HG03175 (cell line): Measurements from ENCODE around the gene MYLK.
"Not testable (repeated sequence)": the region's sequence is repeated elsewhere in the genome, so short reads cannot be mapped to it uniquely, and the experiment has no call there.

Experiments used
- ATAC-seq: cut with Tn5 transposase; IDR thresholded peaks from one replicate; pipeline ENCODE4 v1.9.1; 2021; ENCODE audit warnings: mild to moderate bottlenecking, moderate library complexity; ENCODE audit not compliant: unreplicated experiment

Gene MYLK, protein sequence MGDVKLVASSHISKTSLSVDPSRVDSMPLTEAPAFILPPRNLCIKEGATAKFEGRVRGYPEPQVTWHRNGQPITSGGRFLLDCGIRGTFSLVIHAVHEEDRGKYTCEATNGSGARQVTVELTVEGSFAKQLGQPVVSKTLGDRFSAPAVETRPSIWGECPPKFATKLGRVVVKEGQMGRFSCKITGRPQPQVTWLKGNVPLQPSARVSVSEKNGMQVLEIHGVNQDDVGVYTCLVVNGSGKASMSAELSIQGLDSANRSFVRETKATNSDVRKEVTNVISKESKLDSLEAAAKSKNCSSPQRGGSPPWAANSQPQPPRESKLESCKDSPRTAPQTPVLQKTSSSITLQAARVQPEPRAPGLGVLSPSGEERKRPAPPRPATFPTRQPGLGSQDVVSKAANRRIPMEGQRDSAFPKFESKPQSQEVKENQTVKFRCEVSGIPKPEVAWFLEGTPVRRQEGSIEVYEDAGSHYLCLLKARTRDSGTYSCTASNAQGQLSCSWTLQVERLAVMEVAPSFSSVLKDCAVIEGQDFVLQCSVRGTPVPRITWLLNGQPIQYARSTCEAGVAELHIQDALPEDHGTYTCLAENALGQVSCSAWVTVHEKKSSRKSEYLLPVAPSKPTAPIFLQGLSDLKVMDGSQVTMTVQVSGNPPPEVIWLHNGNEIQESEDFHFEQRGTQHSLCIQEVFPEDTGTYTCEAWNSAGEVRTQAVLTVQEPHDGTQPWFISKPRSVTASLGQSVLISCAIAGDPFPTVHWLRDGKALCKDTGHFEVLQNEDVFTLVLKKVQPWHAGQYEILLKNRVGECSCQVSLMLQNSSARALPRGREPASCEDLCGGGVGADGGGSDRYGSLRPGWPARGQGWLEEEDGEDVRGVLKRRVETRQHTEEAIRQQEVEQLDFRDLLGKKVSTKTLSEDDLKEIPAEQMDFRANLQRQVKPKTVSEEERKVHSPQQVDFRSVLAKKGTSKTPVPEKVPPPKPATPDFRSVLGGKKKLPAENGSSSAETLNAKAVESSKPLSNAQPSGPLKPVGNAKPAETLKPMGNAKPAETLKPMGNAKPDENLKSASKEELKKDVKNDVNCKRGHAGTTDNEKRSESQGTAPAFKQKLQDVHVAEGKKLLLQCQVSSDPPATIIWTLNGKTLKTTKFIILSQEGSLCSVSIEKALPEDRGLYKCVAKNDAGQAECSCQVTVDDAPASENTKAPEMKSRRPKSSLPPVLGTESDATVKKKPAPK (N-terminal part only)

DNA sequence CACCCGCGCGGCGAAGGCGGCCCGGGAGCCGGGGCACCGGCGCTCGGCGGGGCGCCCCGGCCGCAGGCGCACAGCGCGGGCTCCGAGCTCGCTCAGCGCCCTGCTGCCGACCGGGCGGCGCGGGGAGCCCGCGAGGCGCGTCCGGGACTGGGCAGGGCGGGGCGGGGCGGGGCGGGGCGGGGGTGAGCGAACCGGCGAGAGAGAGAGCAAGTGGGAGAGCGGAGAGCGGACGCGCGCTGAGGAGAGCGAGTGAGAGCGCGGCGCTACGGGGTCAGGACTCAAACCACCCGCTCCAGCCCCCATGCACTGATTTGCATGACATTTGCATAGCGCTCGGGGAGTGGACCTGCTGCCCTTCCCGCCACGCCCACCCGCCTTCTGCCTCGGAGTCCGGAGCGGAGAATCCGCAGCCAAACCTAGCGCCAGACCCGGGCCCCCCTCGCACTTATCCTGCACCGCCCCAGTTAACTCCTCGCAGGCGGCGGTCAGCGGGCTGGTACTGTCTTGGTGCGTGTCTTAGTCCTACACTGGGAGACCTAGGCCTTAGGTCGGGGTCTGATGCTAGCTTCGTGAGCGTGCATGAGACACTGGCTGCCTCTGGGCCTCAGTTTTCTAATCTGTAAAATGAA, at the start of gene MYLK:
Gene MYLK (minus strand): TSS at position 130 of the 629 bp plus-strand sequence. CDS start 90,491 bp downstream, outside the sequence.
- peak; percentile 67 for ATAC-seq

DNA sequence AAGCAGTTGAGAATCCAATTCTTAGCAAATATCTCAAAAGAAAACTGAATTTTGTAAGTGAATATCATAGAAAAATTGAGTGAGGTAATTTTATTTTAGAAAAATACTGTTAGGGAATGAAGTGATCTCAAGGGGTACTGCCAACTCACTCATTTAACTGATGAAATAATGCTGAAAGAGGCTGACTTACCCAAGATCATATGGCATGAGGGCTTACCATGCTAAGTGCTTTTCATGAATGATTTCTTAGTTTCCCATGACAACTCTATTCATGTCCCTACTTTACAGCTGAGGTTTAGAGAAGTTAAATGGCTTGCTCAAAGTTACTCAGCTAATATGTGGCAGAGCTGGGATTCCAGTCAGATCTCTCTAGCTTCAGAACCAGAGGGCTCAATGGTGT, 46.3 kb upstream of the MYLK start:
- no peak for ATAC-seq

DNA sequence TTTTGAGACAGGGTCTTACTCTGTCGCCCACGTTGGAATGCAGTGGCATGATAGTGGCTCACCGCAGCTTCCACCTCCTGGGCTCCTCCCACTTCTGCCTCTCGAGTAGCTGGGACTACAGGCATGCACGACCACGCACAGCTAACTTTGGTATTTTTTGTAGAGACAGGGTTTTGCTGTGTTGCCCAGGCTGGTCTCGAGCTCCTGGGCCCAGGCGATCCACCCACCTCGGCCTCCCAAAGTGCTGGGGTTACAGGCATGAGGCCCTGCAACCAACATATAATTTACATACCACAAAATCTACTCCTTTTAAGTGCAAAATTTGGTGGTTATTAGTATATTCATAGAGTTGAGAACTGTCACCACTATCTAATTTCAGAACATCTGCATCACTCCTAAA, 45.2 kb upstream of the MYLK start:
- ATAC-seq, result no peak

DNA sequence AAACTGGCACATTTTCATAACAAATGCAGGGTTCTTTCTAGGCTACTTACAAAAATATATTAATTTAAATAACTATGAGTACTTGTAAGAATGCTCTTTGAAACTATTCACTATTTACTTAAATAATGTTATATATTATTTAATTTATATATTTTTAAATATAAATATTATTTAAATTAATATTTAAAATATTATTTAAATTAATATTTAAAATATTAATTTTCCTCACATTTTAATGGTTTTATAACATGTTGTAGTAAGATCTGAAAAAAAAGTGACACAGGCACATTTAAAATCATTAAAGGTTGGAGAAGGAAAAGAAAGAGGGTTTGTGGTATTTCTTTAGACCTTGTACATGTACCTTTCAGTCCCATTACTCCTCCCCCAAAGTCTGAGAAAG, 42.3 kb upstream of the MYLK start:
- ATAC-seq, result no peak

DNA sequence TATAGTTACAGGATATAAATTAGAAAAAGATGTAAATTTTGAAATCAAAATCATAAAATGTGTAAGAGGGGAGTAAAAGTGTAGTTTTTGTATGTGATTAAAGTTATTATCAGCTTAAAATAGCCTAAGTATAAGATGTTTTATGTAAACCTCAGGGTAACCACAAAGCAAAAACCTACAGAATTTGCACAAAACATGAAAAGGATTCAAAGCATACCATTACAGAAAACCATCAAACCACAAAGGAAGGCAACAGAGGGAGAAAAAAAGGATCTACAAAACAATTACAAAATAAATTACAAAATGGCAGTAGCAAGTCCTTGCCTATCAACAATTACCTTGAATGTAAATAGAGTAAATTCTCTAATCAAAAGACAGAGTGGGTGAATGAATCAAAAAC, 36.7 kb upstream of the MYLK start:
- no peak for ATAC-seq

DNA sequence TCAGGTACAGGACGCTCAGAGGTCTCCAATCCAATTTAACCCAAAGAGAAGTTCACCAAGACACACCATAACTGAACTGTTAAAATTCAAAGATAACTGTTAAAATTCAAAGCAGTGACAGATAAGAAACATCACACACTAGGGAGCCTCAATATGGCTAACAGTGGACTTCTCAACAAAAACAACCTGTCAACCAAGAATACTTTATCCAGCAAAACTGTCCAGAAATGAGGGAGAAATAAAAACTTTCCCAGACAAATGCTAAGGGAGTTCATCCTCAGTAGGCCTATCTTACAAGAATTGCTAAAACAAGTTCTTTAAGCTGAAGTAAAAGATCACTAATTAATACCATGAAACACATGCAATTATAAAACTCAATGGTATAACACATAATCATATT, 36.3 kb upstream of the MYLK start:
- ATAC-seq, result no peak

DNA sequence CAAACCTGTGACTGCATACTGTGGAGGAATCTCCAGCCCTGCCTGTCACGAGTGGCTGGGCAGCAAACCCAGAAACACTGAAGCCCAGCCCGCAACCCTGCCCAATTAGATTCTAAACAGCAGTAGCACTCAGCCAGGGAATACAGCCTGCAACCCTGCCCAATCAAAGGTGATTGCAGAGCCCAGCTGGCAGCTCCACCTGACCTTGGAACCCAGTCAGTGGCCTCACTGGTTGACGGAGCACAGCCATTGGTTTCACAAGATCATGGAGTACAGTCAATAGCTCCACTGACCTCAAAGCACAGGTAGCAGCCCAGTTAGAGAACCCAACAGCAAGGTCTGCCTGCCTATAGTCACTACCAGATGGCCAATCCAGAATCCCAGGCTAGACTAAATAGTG, 35.2 kb upstream of the MYLK start:
- ATAC-seq, result no peak

DNA sequence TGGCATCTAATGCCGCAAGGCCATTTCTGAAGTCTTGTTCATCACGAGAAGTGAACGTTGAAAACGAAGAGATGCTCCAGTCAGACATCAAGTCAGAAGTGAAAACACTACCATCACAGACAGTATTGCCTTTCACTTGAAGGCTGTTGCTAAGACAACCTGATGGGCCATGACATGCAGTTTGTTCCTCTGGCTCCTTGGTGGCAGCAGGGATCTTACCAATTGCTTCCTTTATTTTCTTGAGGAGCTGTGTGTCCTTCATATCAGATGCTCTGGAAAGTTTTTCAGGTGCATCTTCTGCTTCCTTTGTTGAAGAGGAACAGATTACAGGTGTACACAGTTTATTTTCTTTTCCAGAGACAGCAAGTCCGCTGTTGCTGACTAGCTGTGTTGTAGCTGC, 30.7 kb upstream of the MYLK start:
- no peak for ATAC-seq

DNA sequence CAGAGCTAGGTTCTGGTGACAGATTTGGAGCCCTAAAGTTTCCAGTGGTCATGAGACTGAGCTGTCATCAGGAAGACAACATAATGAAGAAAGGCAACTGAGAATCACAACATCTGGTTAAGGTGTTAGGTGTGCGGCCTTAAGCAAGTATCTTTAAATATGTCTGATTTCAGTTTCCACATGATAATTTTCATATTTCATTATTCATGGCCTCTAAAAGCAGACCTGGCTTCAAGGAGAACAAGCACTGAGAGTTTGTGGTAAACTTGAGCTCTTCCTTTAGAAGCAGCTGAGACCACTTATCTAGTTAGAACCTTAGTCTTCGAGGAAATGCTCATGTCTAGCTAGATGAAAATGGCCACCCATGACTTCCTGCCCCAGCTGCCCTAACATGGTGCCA, 25.7 kb upstream of the MYLK start:
- peak; percentile 43 for ATAC-seq

DNA sequence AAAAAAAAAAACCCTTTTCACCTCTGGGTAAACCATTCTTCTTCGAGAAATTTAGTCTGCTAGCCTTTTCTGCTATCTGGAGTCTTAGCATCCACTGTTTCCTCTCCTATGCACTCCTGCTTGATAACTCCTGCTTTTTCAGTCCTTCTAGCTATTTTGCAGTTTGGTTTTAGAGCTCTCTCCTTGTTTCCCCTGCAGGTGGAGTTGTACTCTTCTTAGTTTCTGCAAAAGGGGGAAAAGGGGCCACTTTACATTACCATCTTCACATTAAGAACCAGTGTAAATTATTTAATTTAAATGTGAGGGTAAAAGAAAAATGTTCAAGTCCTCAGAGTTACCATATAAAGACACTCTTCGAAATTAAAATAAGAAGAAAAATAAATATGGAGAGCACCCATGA, 23.6 kb upstream of the MYLK start:
- no peak for ATAC-seq

DNA sequence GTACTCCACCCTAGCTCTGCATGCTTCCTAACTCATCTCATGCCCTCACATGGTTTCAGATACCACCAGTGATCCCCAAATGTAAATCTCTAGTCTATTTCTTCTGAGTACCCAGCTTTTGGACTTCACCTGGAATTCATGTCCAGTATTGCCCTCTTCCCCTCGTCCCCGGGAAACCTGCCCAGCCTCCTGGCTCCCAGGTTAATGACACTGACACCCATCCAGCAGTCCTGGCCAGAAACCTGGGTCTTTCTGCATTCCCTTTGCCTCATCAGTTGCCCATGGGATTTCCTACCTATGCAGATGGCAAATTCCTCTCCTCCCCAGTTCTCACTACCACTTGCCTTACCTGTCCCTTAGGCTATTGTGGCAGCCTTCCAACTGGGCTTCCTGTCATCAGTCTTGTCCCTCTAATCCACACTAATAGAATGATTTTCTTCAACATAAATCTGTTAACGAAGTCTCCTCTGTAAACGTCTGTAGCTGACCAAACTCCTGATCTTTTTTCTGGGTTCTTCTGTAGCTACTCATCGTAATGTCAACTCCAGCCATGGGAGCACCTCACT, 15.3 kb upstream of the MYLK start:
- no peak for ATAC-seq

DNA sequence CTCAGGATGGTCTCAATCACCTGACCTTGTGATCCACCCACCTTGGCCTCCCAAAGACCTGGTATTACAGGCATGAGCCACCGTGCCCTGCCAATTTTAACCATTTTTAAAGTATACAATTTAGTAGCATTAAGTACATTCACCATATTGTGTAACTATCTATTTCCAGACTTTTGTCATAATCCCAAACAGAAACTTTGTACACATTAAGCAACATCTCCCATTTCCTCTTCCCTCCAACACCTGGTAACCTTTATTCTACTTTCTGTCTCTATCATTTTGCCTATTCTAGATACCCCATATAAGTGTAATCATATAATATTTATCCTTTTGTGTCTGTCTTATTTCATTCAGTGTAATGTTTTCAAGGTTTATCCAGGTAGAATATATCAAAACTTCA, 8.9 kb upstream of the MYLK start:
- no peak for ATAC-seq

DNA sequence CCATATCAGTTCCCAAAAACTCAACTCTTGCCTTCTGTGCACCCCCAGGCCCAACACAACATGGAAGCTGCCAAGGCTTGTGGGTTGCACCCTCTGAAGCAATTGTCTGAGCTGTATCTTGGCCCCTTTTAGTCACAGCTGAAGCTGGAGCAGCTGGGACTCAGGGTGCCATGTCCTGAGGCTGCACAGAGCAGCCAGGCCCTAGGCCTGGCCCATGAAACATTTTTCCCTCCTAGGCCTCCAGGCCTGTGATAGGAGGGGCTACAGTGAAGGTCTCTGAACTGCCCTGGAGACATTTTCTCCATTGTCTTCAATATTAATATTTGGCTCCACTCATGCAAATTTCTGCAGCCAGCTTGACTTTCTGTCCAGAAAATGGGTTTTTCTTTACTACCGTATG, 8.1 kb upstream of the MYLK start:
- ATAC-seq, result no peak

DNA sequence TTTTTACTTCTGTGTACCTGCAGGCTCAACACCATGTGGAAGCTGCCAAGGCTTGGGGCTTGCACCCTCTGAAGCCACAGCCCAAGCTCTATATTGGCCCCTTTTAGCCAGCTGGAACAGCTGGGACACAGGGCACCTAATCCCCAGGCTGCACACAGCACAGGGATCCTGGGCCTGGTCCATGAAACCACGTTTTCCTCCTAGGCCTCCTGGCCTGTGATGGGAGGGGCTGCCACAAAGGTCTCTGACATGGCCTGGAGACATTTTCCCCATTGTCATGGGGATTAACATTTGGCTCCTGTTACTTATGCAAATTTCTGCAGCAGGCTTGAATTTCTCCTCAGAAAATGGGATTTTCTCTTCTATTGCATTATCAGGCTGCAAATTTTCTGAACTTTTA, 6.9 kb upstream of the MYLK start:
- ATAC-seq, result not testable (repeated sequence)

DNA sequence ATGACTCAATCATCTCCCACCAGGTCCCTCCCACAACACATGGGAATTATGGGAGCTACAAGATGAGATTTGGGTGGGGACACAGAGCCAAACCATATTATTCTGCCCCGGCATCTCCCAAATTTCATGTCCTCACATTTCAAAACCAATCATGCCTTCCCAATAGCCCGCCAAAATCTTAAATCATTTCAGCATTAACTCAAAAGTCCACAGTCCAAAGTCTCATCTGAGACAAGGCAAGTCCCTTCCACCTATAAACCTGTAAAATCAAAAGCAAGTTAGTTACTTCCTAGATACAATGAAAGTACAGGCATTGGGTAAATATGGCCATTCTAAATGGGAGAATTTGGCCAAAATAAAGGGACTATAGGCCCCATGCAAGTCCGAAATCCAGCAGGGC, 6.0 kb upstream of the MYLK start:
- not testable (repeated sequence) for ATAC-seq

DNA sequence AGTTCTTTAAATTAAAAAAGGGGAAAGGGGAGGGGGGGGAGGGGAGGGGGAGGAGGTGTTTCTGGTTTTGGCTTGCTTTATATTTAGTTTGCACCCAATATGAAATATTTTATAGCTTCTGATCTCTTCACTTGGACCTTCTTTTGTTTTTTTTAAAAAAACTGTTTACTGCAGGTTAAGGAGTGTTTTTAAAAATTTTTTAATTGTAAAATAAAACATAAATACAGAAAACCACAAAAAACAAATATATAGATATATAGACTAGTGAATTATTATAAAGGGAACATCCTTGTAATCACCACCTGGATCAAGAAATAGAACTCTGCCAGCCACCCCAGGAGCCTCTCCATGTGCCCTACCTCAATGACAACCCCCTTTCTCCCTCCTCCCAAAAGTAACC, 861 bp upstream of the MYLK start:
- no peak for ATAC-seq

DNA sequence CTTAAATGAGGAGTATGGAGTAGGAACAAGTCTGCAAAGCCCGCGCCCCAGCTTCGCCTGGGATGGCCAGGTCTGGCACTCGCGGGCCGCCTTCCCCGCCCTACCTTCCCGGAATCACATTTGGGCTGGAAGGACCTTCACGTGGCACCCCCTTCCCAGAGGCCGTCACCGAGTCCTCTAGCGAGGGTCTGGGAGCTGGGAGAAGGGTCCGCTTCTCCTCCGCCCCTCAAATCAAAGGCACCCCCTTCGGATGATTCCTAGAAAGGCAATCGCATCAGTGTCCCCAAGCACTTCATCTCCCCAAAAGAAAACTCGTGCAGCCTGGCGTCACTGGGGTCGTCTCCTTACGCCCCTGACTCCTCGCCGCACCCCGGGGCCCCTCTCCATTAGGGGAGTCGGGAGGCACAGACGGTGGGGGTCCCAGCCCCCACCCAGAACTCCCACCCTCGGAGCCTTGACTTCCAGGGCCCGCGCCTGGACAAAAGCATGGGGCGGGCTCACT, 380 bp downstream of the MYLK start:
- no peak for ATAC-seq

DNA sequence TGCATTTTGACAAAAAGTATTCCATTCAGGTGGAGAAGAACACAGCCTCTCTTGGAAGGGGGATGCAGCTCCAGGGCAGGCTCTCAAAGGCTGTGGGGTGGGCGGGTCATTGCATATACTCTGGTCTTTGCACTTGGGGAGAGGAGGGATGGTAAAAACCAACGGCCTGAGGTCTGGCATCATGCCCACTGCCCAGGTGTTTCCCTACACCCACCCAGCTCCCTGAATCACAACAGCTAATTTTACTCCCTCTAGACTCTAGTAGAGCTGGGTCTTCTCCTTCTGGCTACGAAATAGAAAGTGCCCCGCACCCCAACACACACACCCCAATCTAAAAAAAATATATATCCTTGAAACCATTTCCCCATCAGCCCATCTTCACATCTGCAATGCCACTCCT, 1.0 kb downstream of the MYLK start:
- no peak for ATAC-seq

DNA sequence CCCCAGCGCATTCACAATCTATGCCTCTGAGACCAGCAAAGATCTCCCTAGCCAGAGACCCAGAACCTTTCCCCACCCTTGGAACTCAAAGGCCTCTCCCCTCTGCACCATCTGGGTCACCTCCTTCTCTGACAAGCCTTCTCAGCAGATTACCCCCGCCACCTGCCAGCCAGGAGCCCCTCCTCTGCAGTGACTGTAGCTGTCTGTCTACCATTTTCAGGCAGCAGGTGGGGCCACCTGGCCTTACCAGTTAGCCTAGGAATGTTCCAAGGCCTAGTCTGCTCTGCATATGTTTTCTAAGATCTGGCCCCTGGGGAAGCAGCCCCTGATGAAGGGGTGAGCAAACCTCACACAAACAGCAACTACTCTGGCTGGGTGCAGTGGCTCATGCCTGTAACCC, 2.4 kb downstream of the MYLK start:
- no peak for ATAC-seq

DNA sequence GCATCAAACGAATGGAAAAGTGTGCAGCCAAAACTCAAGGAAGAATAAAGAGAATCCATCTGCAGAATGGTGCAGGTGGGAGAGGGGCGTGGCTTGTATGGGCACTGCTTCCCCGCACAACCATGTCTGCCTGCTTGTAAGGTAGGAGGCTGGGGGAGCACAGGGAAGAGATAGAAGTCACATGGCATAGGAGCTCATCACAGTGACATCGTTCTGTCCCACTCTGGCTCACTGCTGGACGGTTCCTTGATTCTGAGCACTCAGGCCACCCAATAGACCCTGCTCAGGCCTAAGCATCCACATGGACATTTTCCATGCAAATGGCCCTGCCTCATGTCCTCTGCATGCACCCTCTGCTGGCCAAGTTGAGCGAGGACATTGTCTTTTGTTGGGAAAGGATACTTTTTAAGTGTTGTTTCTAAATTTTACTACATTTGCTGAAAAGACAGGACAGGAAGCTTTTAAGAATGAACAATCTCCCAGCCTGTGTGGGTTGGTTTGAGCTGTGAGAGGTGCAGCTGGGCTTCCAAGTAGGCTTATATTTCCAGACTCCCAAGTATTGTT, 3.1 kb downstream of the MYLK start:
- ATAC-seq, result no peak
